Measurements from ENCODE around the gene NFATC1.
A peak's percentile ranks its signal among the peaks of the same experiment; 100 is the strongest.

The NFATC1 gene

GRCh38 chr18:79393181-79393634, 2.5 kb upstream of the NFATC1 start:
- DNase-seq = no peak

DNA sequence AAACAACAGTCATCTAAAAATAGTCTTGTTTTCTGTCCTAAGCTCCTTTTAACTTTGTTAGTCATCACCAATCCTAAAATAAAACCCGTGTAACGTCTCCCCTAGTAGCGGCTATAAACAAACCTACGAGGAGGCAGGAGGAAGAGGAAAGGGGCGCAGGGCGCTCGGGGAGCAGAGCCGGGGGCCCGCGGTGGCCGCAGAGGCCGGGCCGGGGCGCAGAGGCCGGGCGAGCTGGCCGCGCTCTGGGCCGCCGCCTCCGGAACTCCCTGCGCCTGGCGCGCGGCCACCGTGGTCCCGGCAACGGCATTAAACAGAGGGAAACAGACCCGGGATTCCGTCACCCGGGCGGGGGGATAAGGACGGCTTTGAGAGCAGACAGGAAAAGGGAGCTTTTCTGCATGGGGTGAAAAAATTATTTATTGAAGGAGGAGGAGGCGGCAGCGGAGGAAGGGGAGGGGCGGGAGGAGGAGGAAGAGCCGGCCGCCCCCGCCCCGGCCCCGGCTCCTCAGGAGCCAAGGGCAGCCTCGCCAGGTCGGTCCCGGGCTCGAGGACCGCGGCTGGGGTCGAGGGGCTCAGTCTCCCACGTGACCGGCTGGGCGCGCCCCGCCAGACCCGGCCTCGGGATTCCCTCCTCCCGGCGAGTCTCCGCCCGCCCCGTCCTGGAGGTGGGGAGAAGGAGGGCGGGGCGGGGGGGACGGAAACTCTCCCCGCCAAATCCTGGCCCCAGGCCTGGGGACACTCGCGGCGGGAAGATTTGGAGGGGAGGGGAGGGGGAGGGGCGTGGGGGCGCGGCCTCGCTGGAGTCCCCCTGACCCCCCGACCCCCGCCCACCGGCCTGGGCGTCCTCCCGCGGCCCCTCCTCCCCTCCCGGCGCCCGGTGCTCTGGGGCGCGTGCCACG, 1.8 kb upstream of the NFATC1 start:
- peak; percentile 39 for DNase-seq

- no peak for DNase-seq
Measured at GRCh38 chr18:79394534-79395307, 1.0 kb upstream of the NFATC1 start.

- no peak for DNase-seq
Measured at GRCh38 chr18:79395308-79395640, 456 bp upstream of the NFATC1 start.

GRCh38 chr18:79396431-79397246, 909 bp downstream of the NFATC1 start:
- DNase-seq = no peak

GRCh38 chr18:79397247-79397829, 1.6 kb downstream of the NFATC1 start:
- DNase-seq = no peak

GRCh38 chr18:79397830-79398761, 2.4 kb downstream of the NFATC1 start:
- DNase-seq = no peak

DNA sequence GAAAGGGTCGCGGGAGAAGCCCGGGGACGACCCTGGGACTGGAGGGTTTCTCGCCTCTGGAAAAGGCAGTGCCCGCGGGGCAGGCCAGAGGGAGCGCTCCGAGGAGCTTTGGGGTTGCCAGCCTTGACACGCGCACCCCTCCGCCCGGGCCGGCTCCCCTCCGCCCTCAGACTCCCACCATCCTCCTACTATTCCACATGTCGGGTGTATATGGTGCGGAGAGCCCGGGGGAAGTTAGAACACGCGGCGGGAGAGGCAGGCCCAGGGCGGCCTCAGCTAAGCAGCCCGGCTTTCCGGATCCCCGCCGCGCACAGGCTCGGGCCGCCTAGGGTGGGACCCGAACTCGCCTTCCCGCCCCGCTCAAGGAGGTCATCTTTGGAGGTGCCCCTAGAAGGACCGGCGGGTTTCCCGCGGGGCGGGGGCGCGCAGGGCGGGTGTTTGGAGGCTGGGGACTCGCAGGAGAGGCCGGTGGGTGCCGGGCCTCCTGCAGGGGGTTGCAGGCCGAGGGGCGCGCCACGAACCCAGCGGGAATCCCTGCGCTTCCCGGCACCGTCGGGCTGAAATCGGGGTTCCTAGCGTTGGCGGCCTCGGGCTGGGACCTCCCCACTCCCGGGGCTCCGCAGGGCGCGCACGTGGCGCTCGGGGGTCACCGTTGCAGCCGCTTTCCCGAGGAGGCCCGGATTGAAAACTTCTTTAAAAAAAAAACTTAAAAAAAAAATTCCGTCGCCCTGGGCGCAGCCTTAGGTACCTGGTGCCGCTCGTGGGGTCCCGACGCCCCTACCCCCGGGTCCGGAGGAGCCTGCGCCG, 3.7 kb downstream of the NFATC1 start:
- no peak for DNase-seq

DNA sequence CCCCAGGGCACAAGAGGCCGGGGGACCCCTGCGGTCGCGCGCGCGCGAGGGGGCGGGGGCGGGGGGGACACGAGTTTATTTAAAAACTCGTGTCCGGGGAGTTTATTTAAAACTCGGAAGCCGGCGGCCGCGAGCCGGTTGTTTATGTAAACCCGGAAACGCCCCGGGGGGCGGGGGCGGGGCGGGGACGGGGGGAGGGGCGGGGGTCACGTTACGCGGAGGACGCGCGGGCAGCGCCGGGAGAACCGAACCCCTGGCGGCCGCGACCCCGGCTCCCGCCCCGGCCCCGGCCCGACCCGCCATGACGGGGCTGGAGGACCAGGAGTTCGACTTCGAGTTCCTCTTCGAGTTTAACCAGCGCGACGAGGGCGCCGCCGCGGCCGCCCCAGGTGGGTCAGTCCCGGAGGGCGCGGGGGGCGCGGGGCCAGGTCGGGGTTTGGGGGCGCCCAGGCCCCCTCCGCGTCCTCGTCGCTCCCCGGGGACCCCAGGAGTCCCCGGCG, 4.4 kb downstream of the NFATC1 start:
- no peak for DNase-seq

- DNase-seq = no peak
Measured at GRCh38 chr18:79400591-79401381, 5.1 kb downstream of the NFATC1 start.

- DNase-seq = no peak
Measured at GRCh38 chr18:79401494-79402208, 5.9 kb downstream of the NFATC1 start.

GRCh38 chr18:79402209-79402576, 6.5 kb downstream of the NFATC1 start:
- DNase-seq = no peak

DNA sequence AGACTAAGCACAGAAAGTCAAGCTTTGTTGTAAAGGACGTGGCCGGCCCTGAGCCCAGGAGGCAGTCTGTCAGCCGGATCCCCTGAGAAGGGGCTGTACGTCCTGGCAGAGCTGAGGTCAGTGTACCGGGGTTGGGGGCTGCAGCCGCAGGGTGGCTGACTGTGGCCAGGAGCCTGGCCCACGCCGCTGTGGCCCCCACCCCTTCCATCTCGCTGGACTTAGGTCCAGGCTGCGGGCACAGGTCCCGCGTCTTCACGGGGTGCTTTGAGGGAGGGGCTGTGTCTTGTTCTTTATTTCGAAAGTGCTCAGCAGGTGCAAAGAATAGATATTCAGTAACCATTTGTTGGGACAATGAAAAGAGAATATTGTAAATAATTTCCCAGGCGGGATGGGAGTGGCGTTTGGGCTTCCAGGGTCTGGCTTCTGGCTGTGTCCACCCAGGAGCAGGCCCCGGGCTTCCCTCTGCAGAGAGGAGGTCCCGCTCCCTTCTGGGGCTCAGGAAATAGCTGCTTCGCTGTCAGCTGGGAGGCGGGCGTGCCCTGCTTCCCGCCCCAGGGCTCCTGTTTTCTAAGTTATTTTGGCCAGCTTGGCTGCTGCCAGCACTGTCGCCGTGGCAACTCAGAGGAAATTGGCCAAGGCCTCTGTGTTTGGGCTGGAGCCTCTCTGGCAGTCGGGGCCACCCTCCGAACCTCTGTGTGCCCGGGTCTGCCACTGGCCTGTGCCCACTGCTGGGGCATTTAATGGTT, 7.4 kb downstream of the NFATC1 start:
- DNase-seq = no peak

DNA sequence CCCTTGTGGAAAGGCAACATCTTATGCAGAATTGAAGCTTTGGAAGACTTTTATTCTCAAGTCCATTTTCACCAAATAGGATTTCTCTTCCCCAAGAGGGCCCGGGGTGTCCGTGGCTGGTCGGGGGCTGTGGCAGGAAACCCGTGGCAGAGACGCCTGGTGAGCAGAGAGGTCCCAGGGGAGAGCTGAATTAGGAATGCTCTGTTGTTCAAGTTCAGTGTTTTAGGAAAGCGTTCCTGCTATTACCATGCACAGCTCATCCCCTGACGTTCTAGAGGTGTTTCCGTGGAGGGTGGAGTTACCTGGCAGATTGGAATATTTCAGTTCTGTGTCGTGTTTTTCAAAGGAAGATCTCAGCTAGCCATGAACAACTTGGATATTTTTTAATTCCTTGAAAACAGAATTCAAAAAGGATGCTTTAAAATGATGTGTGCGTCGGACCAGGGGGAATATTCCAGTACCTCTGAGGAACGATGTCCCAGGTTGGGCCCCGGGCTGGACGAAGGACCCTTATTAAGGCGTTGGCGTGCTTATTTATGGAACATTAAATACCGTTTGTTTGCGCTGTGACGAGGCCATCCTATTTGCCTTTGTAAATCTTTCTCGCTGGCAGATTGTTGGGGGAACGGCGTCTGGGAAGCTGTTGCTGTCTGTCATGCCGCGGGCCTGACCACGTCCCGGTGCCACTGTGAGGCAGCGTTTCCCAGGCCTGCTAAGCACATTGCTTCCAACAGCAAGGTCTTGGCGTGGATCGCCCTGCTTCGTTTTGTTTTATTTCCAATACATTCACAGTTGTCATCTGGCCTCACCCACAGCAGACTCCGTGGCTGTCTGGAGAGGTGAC, 8.2 kb downstream of the NFATC1 start:
- DNase-seq = no peak

DNA sequence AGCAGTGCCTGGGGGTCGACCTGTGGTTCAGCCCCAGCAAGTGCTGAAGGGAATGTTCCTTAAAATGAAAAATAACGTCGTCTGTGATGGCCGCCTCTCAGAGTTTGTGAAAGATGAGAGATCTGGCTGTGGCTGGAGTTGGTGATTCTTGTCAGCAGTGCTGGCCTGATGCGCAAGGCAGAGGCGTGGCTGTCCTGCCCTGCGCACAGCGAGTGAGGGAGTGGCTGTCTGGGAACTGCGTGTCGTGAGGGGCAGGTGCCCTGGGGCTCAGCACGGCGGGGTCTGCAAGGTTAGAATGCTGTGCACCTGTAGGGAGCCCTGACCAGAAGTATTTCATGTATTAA, 8.8 kb downstream of the NFATC1 start:
- DNase-seq = no peak

- no peak for DNase-seq
Measured at GRCh38 chr18:79405019-79405780, 9.5 kb downstream of the NFATC1 start.

Measured in NCI-H82 (cell line).